DND-41 (cell line): ENCODE data around the gene PPM1E.

Experiments
- EZH2 ChIP-seq: IDR thresholded peaks from 3 replicates; pipeline ENCODE4 v1.6.1; 2012; ENCODE audit warnings: borderline replicate concordance, low read depth, mild to moderate bottlenecking, moderate library complexity, low read length, inconsistent platforms; ENCODE audit not compliant: severe bottlenecking
- TF ChIP-seq, protein P1 (sequence below): IDR thresholded peaks from 2 replicates; pipeline ENCODE4 v1.5.1; 2012; ENCODE audit warnings: borderline replicate concordance, low read length, moderate library complexity, mild to moderate bottlenecking; ENCODE audit not compliant: poor library complexity, severe bottlenecking; ENCODE audit errors: extremely low read depth

DNA sequence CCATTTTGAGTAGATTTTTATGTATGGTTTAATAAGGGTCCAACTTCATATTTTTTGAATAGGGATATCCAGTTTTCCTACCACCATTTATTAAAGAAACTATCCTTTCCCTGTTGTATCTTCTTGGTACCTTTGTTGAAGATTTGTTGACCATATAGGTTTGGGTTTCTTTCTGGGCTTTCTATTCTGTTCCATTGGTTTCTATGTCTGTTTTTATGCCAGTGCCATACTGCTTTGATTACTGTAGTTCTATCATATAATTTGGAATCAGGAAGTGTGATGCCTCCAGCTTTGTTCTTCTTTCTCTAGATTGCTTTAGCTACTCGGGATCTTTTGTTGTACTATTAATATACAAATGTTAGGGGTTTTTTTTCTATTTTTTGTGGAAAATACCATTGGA, 46.5 kb downstream of the PPM1E start:
- TF ChIP-seq, protein P1, sequence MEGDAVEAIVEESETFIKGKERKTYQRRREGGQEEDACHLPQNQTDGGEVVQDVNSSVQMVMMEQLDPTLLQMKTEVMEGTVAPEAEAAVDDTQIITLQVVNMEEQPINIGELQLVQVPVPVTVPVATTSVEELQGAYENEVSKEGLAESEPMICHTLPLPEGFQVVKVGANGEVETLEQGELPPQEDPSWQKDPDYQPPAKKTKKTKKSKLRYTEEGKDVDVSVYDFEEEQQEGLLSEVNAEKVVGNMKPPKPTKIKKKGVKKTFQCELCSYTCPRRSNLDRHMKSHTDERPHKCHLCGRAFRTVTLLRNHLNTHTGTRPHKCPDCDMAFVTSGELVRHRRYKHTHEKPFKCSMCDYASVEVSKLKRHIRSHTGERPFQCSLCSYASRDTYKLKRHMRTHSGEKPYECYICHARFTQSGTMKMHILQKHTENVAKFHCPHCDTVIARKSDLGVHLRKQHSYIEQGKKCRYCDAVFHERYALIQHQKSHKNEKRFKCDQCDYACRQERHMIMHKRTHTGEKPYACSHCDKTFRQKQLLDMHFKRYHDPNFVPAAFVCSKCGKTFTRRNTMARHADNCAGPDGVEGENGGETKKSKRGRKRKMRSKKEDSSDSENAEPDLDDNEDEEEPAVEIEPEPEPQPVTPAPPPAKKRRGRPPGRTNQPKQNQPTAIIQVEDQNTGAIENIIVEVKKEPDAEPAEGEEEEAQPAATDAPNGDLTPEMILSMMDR = no peak
- TF ChIP-seq EZH2 = no peak
